ENCODE results near the gene THOC5. TPM values are rescaled to one million over a fixed set of nuclear protein-coding genes. Genes with fewer than 3 reads are reported as not detected.

THOC5 gene
- total RNA-seq, 1 experiment from 2014 or later: 42.3 TPM

DNA sequence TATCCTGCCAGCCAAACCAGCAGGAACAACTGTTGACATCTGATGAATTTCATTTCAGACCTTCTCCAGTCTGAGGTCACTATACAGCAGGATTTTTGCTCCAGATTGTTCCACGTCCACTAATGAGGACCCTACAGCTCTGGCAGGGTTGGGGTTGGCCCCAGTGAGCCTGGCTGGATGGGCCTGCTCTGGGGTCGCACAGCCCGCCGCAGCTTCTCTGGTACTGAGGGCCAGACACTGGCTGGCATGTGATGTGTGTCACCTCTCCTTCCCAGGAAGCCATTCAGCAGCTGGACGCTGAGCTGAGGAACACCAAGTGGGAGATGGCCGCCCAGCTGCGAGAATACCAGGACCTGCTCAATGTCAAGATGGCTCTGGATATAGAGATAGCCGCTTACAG lies 68.1 kb downstream of the THOC5 start:
- Histone ChIP-seq H3K36me3 (ENCODE audit: low read depth) (no peaks in the 10 kb centered on the region), H3K9me2 (ENCODE audit: insufficient read depth) (no peaks in the 10 kb centered on the region), H3K27me3 (ENCODE audit: insufficient read depth, low read depth) (no peaks in the 10 kb centered on the region), H3K4me3 (no peak overlapping the region), H3K79me2 (ENCODE audit: low read depth) (no peaks in the 10 kb centered on the region), H3F3A (ENCODE audit: insufficient read depth, low read depth) (no peaks in the 10 kb centered on the region), H4K20me1 (ENCODE audit: insufficient read depth) (no peaks in the 10 kb centered on the region), H3K4me2 (no peak overlapping the region), H3K9me3 (ENCODE audit: insufficient read depth, low read depth) (no peaks in the 10 kb centered on the region), H3K4me1 (replicated peaks; ENCODE audit: insufficient read depth) (peaks cover 8% of the 10 kb centered on the region; the same call in 1 of the 2 replicates), H3K27ac (no peak overlapping the region), H2AFZ (no peak overlapping the region)
- no peak for DNase-seq
- TF ChIP-seq, protein P1, sequence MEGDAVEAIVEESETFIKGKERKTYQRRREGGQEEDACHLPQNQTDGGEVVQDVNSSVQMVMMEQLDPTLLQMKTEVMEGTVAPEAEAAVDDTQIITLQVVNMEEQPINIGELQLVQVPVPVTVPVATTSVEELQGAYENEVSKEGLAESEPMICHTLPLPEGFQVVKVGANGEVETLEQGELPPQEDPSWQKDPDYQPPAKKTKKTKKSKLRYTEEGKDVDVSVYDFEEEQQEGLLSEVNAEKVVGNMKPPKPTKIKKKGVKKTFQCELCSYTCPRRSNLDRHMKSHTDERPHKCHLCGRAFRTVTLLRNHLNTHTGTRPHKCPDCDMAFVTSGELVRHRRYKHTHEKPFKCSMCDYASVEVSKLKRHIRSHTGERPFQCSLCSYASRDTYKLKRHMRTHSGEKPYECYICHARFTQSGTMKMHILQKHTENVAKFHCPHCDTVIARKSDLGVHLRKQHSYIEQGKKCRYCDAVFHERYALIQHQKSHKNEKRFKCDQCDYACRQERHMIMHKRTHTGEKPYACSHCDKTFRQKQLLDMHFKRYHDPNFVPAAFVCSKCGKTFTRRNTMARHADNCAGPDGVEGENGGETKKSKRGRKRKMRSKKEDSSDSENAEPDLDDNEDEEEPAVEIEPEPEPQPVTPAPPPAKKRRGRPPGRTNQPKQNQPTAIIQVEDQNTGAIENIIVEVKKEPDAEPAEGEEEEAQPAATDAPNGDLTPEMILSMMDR (conservative IDR thresholded peaks at IDR 0.05): no peak
- no peak for TF ChIP-seq EZH2 (IDR thresholded peaks at IDR 0.05; ENCODE audit: low read depth)
- no TSS peak for BruUV-seq (replicated peaks)
- ChIA-PET CTCF (no interaction called here), POLR2A (ENCODE audit: unreplicated experiment) (no interaction called here)
- intact Hi-C loops (cut with micrococcal nuclease; ENCODE audit: unreplicated experiment): no loop called here

DNA sequence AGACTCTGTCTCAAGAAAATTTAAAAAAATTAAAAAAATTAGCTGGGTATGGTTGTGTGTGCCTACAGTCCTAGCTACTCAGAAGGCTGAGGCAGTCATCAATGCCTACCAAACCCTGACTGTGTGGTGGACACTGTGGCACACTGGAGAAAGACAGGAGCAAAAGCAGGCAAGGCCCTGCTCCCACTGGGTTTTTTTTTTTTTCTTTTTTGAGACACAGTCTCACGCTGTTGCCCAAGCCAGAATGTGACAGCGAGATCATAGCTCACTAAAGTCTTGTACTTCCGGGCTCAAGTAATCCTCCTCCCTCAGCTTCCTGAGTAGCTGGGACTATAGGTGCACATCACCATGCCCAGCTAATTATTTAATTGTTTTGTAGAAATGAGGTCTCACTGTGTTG lies 68.9 kb downstream of the THOC5 start:
- H3K79me2 ChIP-seq (ENCODE audit: low read depth): no peaks in the 10 kb centered on the region
- POLR2A ChIA-PET (ENCODE audit: unreplicated experiment): interaction anchor here (0.6 kb wide), 1 partner anchor 14 kb away, joined by 5 read pairs; no protein-coding TSS in a partner anchor
- no peaks in the 10 kb centered on the region for H3K27me3 ChIP-seq (ENCODE audit: insufficient read depth, low read depth)
- no peak overlapping the region for H3K4me2 ChIP-seq
- intact Hi-C loops (cut with micrococcal nuclease; ENCODE audit: unreplicated experiment): no loop called here
- DNase-seq: no peak
- no peak overlapping the region for H3K4me3 ChIP-seq
- BruUV-seq (replicated peaks): no TSS peak
- H3F3A ChIP-seq (ENCODE audit: insufficient read depth, low read depth): no peaks in the 10 kb centered on the region
- H3K4me1 ChIP-seq (replicated peaks; ENCODE audit: insufficient read depth): peaks cover 8% of the 10 kb centered on the region; the same call in 1 of the 2 replicates
- TF ChIP-seq, protein P1 (conservative IDR thresholded peaks at IDR 0.05): no peak
- TF ChIP-seq EZH2 (IDR thresholded peaks at IDR 0.05; ENCODE audit: low read depth): no peak
- H3K9me2 ChIP-seq (ENCODE audit: insufficient read depth): no peaks in the 10 kb centered on the region
- no peaks in the 10 kb centered on the region for H4K20me1 ChIP-seq (ENCODE audit: insufficient read depth)
- H3K9me3 ChIP-seq (ENCODE audit: insufficient read depth, low read depth): no peaks in the 10 kb centered on the region
- no peak overlapping the region for H2AFZ ChIP-seq
- H3K27ac ChIP-seq: no peak overlapping the region
- CTCF ChIA-PET: interaction anchor here (0.7 kb wide), 1 partner anchor 10 kb away, joined by 5 read pairs; no protein-coding TSS in a partner anchor
- no peaks in the 10 kb centered on the region for H3K36me3 ChIP-seq (ENCODE audit: low read depth)

DNA sequence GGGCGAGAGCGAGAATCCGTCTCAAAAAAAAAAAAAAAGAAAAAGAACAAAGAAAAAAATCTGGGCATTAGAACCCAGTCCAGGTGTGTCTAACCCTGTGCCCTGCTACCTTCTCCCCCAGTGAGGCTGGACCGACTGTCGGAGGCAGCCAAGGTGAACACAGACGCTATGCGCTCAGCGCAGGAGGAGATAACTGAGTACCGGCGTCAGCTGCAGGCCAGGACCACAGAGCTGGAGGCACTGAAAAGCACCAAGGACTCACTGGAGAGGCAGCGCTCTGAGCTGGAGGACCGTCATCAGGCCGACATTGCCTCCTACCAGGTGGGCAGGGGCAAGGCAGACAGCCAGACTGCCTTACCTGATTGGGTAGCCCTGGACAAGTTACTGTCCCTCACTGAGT lies 70.3 kb downstream of the THOC5 start:
- Histone ChIP-seq H3K4me3 (no peak overlapping the region), H3K4me1 (replicated peaks; ENCODE audit: insufficient read depth) (peaks cover 8% of the 10 kb centered on the region; the same call in 1 of the 2 replicates), H3K9me2 (ENCODE audit: insufficient read depth) (no peaks in the 10 kb centered on the region), H3K27me3 (ENCODE audit: insufficient read depth, low read depth) (no peaks in the 10 kb centered on the region), H3K9me3 (ENCODE audit: insufficient read depth, low read depth) (no peaks in the 10 kb centered on the region), H3K79me2 (ENCODE audit: low read depth) (no peaks in the 10 kb centered on the region), H3K4me2 (no peak overlapping the region), H3K36me3 (ENCODE audit: low read depth) (no peaks in the 10 kb centered on the region), H3K27ac (no peak overlapping the region), H2AFZ (no peak overlapping the region), H3F3A (ENCODE audit: insufficient read depth, low read depth) (no peaks in the 10 kb centered on the region), H4K20me1 (ENCODE audit: insufficient read depth) (no peaks in the 10 kb centered on the region)
- no TSS peak for BruUV-seq (replicated peaks)
- CTCF ChIA-PET: interaction anchor here (0.6 kb wide), 1 partner anchor 95 kb away, joined by 3 read pairs; the partner anchor contains the start of gene AP1B1
- POLR2A ChIA-PET (ENCODE audit: unreplicated experiment): interaction anchor here (0.7 kb wide), 1 partner anchor 22 kb away, joined by 3 read pairs; no protein-coding TSS in a partner anchor
- DNase-seq: no peak
- no peak for TF ChIP-seq EZH2 (IDR thresholded peaks at IDR 0.05; ENCODE audit: low read depth)
- TF ChIP-seq, protein P1 (conservative IDR thresholded peaks at IDR 0.05): no peak
- intact Hi-C loops (cut with micrococcal nuclease; ENCODE audit: unreplicated experiment): no loop called here
